Measurements from ENCODE around the gene DENND4B.
A peak's percentile ranks its signal among the peaks of the same experiment; 100 is the strongest.
"Not testable (repeated sequence)": the region's sequence is repeated elsewhere in the genome, so short reads cannot be mapped to it uniquely, and the experiment has no call there.

DENND4B gene

GRCh38 chr1:153922972-153923925 lies 23.3 kb downstream of the DENND4B start, which contains the start of gene GATAD2B:
GATAD2B (minus strand) TSS chr1:153922972; CDS start chr1:153828347, 94,625 bp downstream.
- DNase-seq (ENCODE audit: low read depth) = peak; percentile 99

- no peak for DNase-seq (ENCODE audit: low read depth)
These were observed 24.2 kb downstream of the DENND4B start for GRCh38 chr1:153922076-153922971.

GRCh38 chr1:153921803-153922075 lies 24.8 kb downstream of the DENND4B start:
- no peak for DNase-seq (ENCODE audit: low read depth)

GRCh38 chr1:153921080-153921802 lies 25.3 kb downstream of the DENND4B start:
- DNase-seq (ENCODE audit: low read depth) = no peak

- DNase-seq (ENCODE audit: low read depth) = no peak
These were observed 26.4 kb downstream of the DENND4B start for GRCh38 chr1:153919876-153920852.

GRCh38 chr1:153916297-153916696 lies 30.2 kb downstream of the DENND4B start:
- no peak for DNase-seq (ENCODE audit: low read depth)

- no peak for DNase-seq (ENCODE audit: low read depth)
These were observed 34.2 kb downstream of the DENND4B start for GRCh38 chr1:153912349-153912748.

- DNase-seq (ENCODE audit: low read depth) = not testable (repeated sequence)
These were observed 36.0 kb downstream of the DENND4B start for GRCh38 chr1:153910560-153910959.

- no peak for DNase-seq (ENCODE audit: low read depth)
These were observed 38.4 kb downstream of the DENND4B start for GRCh38 chr1:153908071-153908470.

- DNase-seq (ENCODE audit: low read depth) = no peak
These were observed 39.4 kb downstream of the DENND4B start for GRCh38 chr1:153907134-153907533.

- DNase-seq (ENCODE audit: low read depth) = no peak
These were observed 40.1 kb downstream of the DENND4B start for GRCh38 chr1:153906396-153906795.

- not testable (repeated sequence) for DNase-seq (ENCODE audit: low read depth)
These were observed 40.6 kb downstream of the DENND4B start for GRCh38 chr1:153905908-153906307.

GRCh38 chr1:153903841-153904455 lies 42.6 kb downstream of the DENND4B start:
- DNase-seq (ENCODE audit: low read depth) = no peak

- no peak for DNase-seq (ENCODE audit: low read depth)
These were observed 47.0 kb downstream of the DENND4B start for GRCh38 chr1:153899509-153899908.

GRCh38 chr1:153895866-153896265 lies 50.7 kb downstream of the DENND4B start:
- not testable (repeated sequence) for DNase-seq (ENCODE audit: low read depth)

GRCh38 chr1:153891042-153891441 lies 55.5 kb downstream of the DENND4B start:
- DNase-seq (ENCODE audit: low read depth) = not testable (repeated sequence)

GRCh38 chr1:153888533-153888932 lies 58.0 kb downstream of the DENND4B start:
- no peak for DNase-seq (ENCODE audit: low read depth)

GRCh38 chr1:153886127-153886526 lies 60.4 kb downstream of the DENND4B start:
- no peak for DNase-seq (ENCODE audit: low read depth)

GRCh38 chr1:153883223-153883622 lies 63.3 kb downstream of the DENND4B start:
- no peak for DNase-seq (ENCODE audit: low read depth)

GRCh38 chr1:153882296-153882912 lies 64.1 kb downstream of the DENND4B start:
- DNase-seq (ENCODE audit: low read depth) = no peak

Measured in HS-5 (cell line).